B cell (primary cell): Measurements from ENCODE around the gene QSOX2.

ENCODE experiments used
- EZH2 ChIP-seq: IDR thresholded peaks from 2 replicates; pipeline ENCODE4 v1.6.1; 2012; ENCODE audit warnings: borderline replicate concordance, low read depth, mild to moderate bottlenecking, moderate library complexity, low read length; ENCODE audit not compliant: insufficient read depth, poor library complexity, severe bottlenecking
- TF ChIP-seq, protein P1 (sequence below): fragments of 200-600 bp; IDR thresholded peaks from one replicate; pipeline ENCODE4 v1.8.0; 2022; ENCODE audit warnings: antibody characterized with exemption, mild to moderate bottlenecking

DNA sequence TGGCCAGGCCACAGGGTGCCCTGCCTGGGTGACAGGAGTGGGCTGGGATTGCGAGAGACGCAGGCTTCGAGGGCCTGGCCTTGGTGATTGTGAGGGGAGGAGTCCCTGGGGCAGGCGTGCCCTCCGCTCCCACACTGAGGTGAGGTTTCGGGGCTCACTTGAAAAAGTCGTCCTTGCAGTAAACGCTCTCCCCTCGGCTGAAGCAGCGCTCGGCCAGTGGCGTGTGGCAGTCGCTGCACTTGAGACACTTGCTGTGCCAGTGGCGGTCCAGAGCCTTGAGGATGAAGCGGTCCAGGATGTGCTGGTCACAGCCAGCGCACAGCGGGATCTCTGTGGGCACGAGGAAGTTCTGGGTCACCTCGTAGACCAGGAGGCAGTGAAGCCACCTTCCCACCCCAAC is 45.2 kb downstream of the QSOX2 start:
- TF ChIP-seq, protein P1, sequence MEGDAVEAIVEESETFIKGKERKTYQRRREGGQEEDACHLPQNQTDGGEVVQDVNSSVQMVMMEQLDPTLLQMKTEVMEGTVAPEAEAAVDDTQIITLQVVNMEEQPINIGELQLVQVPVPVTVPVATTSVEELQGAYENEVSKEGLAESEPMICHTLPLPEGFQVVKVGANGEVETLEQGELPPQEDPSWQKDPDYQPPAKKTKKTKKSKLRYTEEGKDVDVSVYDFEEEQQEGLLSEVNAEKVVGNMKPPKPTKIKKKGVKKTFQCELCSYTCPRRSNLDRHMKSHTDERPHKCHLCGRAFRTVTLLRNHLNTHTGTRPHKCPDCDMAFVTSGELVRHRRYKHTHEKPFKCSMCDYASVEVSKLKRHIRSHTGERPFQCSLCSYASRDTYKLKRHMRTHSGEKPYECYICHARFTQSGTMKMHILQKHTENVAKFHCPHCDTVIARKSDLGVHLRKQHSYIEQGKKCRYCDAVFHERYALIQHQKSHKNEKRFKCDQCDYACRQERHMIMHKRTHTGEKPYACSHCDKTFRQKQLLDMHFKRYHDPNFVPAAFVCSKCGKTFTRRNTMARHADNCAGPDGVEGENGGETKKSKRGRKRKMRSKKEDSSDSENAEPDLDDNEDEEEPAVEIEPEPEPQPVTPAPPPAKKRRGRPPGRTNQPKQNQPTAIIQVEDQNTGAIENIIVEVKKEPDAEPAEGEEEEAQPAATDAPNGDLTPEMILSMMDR: no peak
- TF ChIP-seq EZH2: no peak
